Esophagus squamous epithelium (tissue), 4 donors: Measurements from ENCODE around the gene CEACAM21.

Source experiments
- CTCF ChIP-seq, 6 experiments: fragments of 450-650 bp in 4 of 6; fragments of 200-600 bp in 2 of 6; sonication (generic) in 2 of 6; IDR thresholded peaks; one replicate each; pipeline ENCODE4 v1.5.1; 2016 to 2019; ENCODE audit warnings: antibody characterized with exemption in 6 of 6, mild to moderate bottlenecking in 4 of 6, moderate library complexity in 4 of 6
- POLR2A ChIP-seq, 4 donors: fragments of 450-650 bp; IDR thresholded peaks; one replicate each; pipeline ENCODE4 v1.6.1; 2017; ENCODE audit warnings: antibody characterized with exemption in 4 of 4, mild to moderate bottlenecking in 4 of 4, moderate library complexity in 3 of 4

- TF ChIP-seq POLR2A (IDR thresholded peaks at IDR 0.05) = no peak
- TF ChIP-seq CTCF (IDR thresholded peaks at IDR 0.05) = no peak
Measured at GRCh38 chr19:41548047-41548446, 27.9 kb upstream of the CEACAM21 start.
